ENCODE results near the gene ENDOD1. TPM values are rescaled to one million over a fixed set of nuclear protein-coding genes. Genes with fewer than 3 reads are reported as not detected.
"Not testable (repeated sequence)": the region's sequence is repeated elsewhere in the genome, so short reads cannot be mapped to it uniquely, and the experiment has no call there.

Gene ENDOD1
- total RNA-seq = 10 to 100 TPM; 49.6 to 79.8 TPM

GRCh38 chr11:95089620-95090542 is at the start of gene ENDOD1:
Gene ENDOD1 (plus strand): TSS chr11:95089846. CDS start chr11:95089928, 82 bp downstream.
- peak within 1 kb of the TSS; percentile 94 to 95 for H3K27ac ChIP-seq
- H3K9me3 ChIP-seq = no peaks in the 10 kb centered on the region
- H3K4me1 ChIP-seq (replicated peaks) = peaks cover 18% of the 10 kb centered on the region
- DNase-seq (ENCODE audit: low spot score) = peak; percentile 80
- intact Hi-C loops (cut with DNase I) = loop anchor here (2.0 to 5.0 kb wide), 2 partner anchors 21 to 62 kb away; no protein-coding TSS in a partner anchor
- peak; percentile 81 for TF ChIP-seq POLR2A (IDR thresholded peaks at IDR 0.05)
- TF ChIP-seq CTCF (IDR thresholded peaks at IDR 0.05) = peak in 2 of 4 experiments; percentile 18 to 30
- peak; percentile 48 for TF ChIP-seq POLR2AphosphoS5 (IDR thresholded peaks at IDR 0.05)
- H3K4me3 ChIP-seq = peak within 1 kb of the TSS; percentile 92 to 96
- no peaks in the 10 kb centered on the region for H3K36me3 ChIP-seq
- no peaks in the 10 kb centered on the region for H3K27me3 ChIP-seq (replicated peaks; ENCODE audit: insufficient read depth)
- under 1% methylated on average over 81 of the region's 106 CpGs for WGBS

- Histone ChIP-seq H3K27ac (no peak overlapping the region), H3K9me3 (no peaks in the 10 kb centered on the region), H3K27me3 (replicated peaks; ENCODE audit: insufficient read depth) (no peaks in the 10 kb centered on the region), H3K4me3 (no peak overlapping the region), H3K36me3 (no peaks in the 10 kb centered on the region), H3K4me1 (replicated peaks) (no peaks in the 10 kb centered on the region)
- 100% methylated on average over 1 of the region's 1 CpG for WGBS
- TF ChIP-seq POLR2AphosphoS5 (IDR thresholded peaks at IDR 0.05) (no peak), POLR2A (IDR thresholded peaks at IDR 0.05) (no peak), CTCF (IDR thresholded peaks at IDR 0.05) (no peak)
- intact Hi-C loops (cut with DNase I) = no loop called here
- DNase-seq (ENCODE audit: low spot score) = no peak
These were observed 47.4 kb upstream of the ENDOD1 start for GRCh38 chr11:95042239-95042638.

- H3K27ac ChIP-seq = no peak overlapping the region
- WGBS = 85% methylated on average over 3 of the region's 3 CpGs
- no peaks in the 10 kb centered on the region for H3K4me1 ChIP-seq (replicated peaks)
- no peaks in the 10 kb centered on the region for H3K36me3 ChIP-seq
- no peak for DNase-seq (ENCODE audit: low spot score)
- no peaks in the 10 kb centered on the region for H3K9me3 ChIP-seq
- TF ChIP-seq POLR2AphosphoS5 (IDR thresholded peaks at IDR 0.05) (no peak), POLR2A (IDR thresholded peaks at IDR 0.05) (no peak), CTCF (IDR thresholded peaks at IDR 0.05) (no peak)
- no peak overlapping the region for H3K4me3 ChIP-seq
- no peaks in the 10 kb centered on the region for H3K27me3 ChIP-seq (replicated peaks; ENCODE audit: insufficient read depth)
- intact Hi-C loops (cut with DNase I) = no loop called here
These were observed 46.7 kb upstream of the ENDOD1 start for GRCh38 chr11:95042906-95043305.

GRCh38 chr11:95044010-95044409 is 45.6 kb upstream of the ENDOD1 start:
- Histone ChIP-seq H3K4me1 (replicated peaks) (no peaks in the 10 kb centered on the region), H3K27me3 (replicated peaks; ENCODE audit: insufficient read depth) (no peaks in the 10 kb centered on the region), H3K9me3 (no peaks in the 10 kb centered on the region), H3K36me3 (no peaks in the 10 kb centered on the region), H3K4me3 (no peak overlapping the region), H3K27ac (no peak overlapping the region)
- no peak for DNase-seq (ENCODE audit: low spot score)
- intact Hi-C loops (cut with DNase I) = no loop called here
- WGBS = 34% methylated on average over 4 of the region's 4 CpGs
- TF ChIP-seq POLR2A (IDR thresholded peaks at IDR 0.05) (no peak), CTCF (IDR thresholded peaks at IDR 0.05) (no peak), POLR2AphosphoS5 (IDR thresholded peaks at IDR 0.05) (no peak)

- intact Hi-C loops (cut with DNase I) = no loop called here
- DNase-seq (ENCODE audit: low spot score) = no peak
- no peaks in the 10 kb centered on the region for H3K36me3 ChIP-seq
- no peak overlapping the region for H3K4me3 ChIP-seq
- TF ChIP-seq POLR2AphosphoS5 (IDR thresholded peaks at IDR 0.05) = no peak
- no peak for TF ChIP-seq CTCF (IDR thresholded peaks at IDR 0.05)
- no peak for TF ChIP-seq POLR2A (IDR thresholded peaks at IDR 0.05)
- H3K27ac ChIP-seq = no peak overlapping the region
- H3K9me3 ChIP-seq = no peaks in the 10 kb centered on the region
- no peaks in the 10 kb centered on the region for H3K4me1 ChIP-seq (replicated peaks)
- H3K27me3 ChIP-seq (replicated peaks; ENCODE audit: insufficient read depth) = no peaks in the 10 kb centered on the region
These were observed 43.8 kb upstream of the ENDOD1 start for GRCh38 chr11:95045812-95046211.

- H3K36me3 ChIP-seq; H3K27ac ChIP-seq; H3K4me1 ChIP-seq (replicated peaks); intact Hi-C loops (cut with DNase I); H3K4me3 ChIP-seq; DNase-seq (ENCODE audit: low spot score); H3K9me3 ChIP-seq; H3K27me3 ChIP-seq (replicated peaks; ENCODE audit: insufficient read depth): not testable (repeated sequence)
- 68% methylated on average over 3 of the region's 3 CpGs for WGBS
These were observed 40.5 kb upstream of the ENDOD1 start, which contains the start of gene KDM4F for GRCh38 chr11:95049122-95049521. Gene KDM4F (plus strand): TSS chr11:95049422.

All from prostate gland (tissue), 2 donors.